ENCODE measurements around the gene MEIG1. TPM values are rescaled to one million over a fixed set of nuclear protein-coding genes. Genes with fewer than 3 reads are reported as not detected.
"Not testable (repeated sequence)": the region's sequence is repeated elsewhere in the genome, so short reads cannot be mapped to it uniquely, and the experiment has no call there.

Gene MEIG1
- total and polyA plus RNA-seq, 11 donors = 0.85 TPM; not detected in 10

DNA sequence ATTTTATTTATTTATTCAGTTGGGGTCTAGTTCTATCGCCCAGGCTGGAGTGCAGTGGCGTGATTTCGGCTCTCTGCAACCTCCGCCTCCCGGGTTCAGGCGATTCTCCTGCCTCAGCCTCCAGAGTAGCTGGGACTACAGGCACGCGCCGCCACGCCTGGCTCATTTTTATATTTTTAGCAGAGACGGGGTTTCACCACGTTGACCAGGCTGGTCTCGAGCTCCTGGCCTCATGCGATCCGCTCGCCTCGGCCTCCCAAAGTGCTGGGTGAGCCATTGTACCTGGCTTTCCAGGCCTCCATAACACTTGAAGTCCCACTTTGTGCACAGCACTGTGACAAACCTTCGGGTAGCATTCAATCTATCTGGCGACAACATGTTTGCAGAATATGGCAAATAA, 4.3 kb upstream of the MEIG1 start:
- Histone ChIP-seq H3K27me3 (no peaks in the 10 kb centered on the region), H3K4me1 (peaks cover 0 to 37% (median 18%) of the 10 kb centered on the region in 12 donors), H3K9me3 (no peaks in the 10 kb centered on the region), H3K36me3 (no peaks in the 10 kb centered on the region), H3K4me3 (peak overlapping the region in 4 of 12 donors; percentile 72 to 81 (median 78)), H3K27ac (peak overlapping the region in 4 of 12 donors; percentile 88 to 91 (median 90))
- TF ChIP-seq, protein P1, sequence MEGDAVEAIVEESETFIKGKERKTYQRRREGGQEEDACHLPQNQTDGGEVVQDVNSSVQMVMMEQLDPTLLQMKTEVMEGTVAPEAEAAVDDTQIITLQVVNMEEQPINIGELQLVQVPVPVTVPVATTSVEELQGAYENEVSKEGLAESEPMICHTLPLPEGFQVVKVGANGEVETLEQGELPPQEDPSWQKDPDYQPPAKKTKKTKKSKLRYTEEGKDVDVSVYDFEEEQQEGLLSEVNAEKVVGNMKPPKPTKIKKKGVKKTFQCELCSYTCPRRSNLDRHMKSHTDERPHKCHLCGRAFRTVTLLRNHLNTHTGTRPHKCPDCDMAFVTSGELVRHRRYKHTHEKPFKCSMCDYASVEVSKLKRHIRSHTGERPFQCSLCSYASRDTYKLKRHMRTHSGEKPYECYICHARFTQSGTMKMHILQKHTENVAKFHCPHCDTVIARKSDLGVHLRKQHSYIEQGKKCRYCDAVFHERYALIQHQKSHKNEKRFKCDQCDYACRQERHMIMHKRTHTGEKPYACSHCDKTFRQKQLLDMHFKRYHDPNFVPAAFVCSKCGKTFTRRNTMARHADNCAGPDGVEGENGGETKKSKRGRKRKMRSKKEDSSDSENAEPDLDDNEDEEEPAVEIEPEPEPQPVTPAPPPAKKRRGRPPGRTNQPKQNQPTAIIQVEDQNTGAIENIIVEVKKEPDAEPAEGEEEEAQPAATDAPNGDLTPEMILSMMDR (IDR thresholded peaks at IDR 0.05) = no peak
- TF ChIP-seq POLR2A (IDR thresholded peaks at IDR 0.05) = no peak
- intact Hi-C loops (cut with DNase I) = loop anchor here (2.0 to 10.0 kb wide), 9 partner anchors 76 to 340 kb away; partner anchors contain the start of genes RPP38 (in 8 of the 10), CDNF (in 4 of the 10), HSPA14 (in 4 of the 10) and MSANTD7 (in 4 of the 10)
- 93 to 96% (median 95%) methylated on average over 19 of the region's 19 CpGs for WGBS, 4 donors
- DNase-seq (no peak), ATAC-seq (no peak)

GRCh38 chr10:14958872-14959220, 342 bp upstream of the MEIG1 start:
- Histone ChIP-seq H3K4me1 (peaks cover 0 to 21% (median 6%) of the 10 kb centered on the region in 12 donors), H3K9me3 (no peaks in the 10 kb centered on the region), H3K36me3 (no peaks in the 10 kb centered on the region), H3K4me3 (peak overlapping the region; percentile 35 to 93 (median 74)), H3K27me3 (no peaks in the 10 kb centered on the region), H3K27ac (peak overlapping the region; percentile 76 to 99 (median 94))
- DNase-seq (no peak), ATAC-seq (no peak)
- intact Hi-C loops (cut with DNase I) = loop anchor here in 9 of 10 donors (1.0 to 10.0 kb wide), 8 partner anchors 81 to 344 kb away; partner anchors contain the start of genes RPP38 (in 8 of the 9), CDNF (in 3 of the 9), HSPA14 (in 3 of the 9) and MSANTD7 (in 3 of the 9)
- WGBS, 4 donors = 38 to 45% (median 41%) methylated on average over 12 of the region's 12 CpGs
- TF ChIP-seq, protein P1 (IDR thresholded peaks at IDR 0.05) = no peak
- no peak for TF ChIP-seq POLR2A (IDR thresholded peaks at IDR 0.05)

DNA sequence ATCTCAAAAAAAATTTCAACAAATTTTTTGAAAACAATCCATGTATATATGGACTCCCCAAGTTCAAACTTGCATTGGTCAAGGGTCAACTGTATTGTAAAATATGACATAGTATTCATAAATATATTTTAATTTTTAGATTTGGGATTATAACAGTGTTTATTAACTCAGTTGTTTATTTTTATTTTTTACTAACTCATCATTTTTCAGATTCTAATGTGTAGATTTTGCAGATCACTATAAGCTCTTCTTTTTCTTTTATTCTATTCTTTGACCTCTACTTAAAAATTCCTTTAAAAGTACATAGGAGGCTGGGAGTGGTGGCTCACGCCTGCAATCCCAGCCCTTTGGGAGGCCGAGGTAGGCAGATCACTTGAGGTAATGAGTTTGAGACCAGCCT, 8.7 kb downstream of the MEIG1 start:
- Histone ChIP-seq H3K27ac (no peak overlapping the region), H3K9me3 (no peaks in the 10 kb centered on the region), H3K36me3 (no peaks in the 10 kb centered on the region), H3K4me1 (no peaks in the 10 kb centered on the region), H3K4me3 (no peak overlapping the region), H3K27me3 (no peaks in the 10 kb centered on the region)
- TF ChIP-seq, protein P1 (IDR thresholded peaks at IDR 0.05) = no peak
- no peak for TF ChIP-seq POLR2A (IDR thresholded peaks at IDR 0.05)
- ATAC-seq (no peak), DNase-seq (no peak)
- intact Hi-C loops (cut with DNase I) = loop anchor here in 1 of 10 donors (10.0 kb wide), 1 partner anchor 117 kb away; the partner anchor contains the start of gene ACBD7
- 81 to 92% (median 85%) methylated on average over 2 of the region's 2 CpGs for WGBS, 4 donors

- TF ChIP-seq, protein P1 (IDR thresholded peaks at IDR 0.05) = peak; percentile 27 to 66 (median 53)
- no peak for TF ChIP-seq POLR2A (IDR thresholded peaks at IDR 0.05)
- DNase-seq (peak in 1 of 5 donors; percentile 36), ATAC-seq (no peak)
- no peaks in the 10 kb centered on the region for H3K36me3 ChIP-seq
- peaks cover 0 to 16% (median 0%) of the 10 kb centered on the region in 9 donors for H3K27me3 ChIP-seq
- intact Hi-C loops (cut with DNase I) = loop anchor here in 3 of 10 donors (5.0 to 10.0 kb wide), 2 partner anchors 435 to 467 kb away; no protein-coding TSS in a partner anchor
- H3K4me1 ChIP-seq = no peaks in the 10 kb centered on the region
- 50 to 59% (median 58%) methylated on average over 4 of the region's 4 CpGs for WGBS, 4 donors
- no peak overlapping the region for H3K27ac ChIP-seq
- H3K9me3 ChIP-seq = no peaks in the 10 kb centered on the region
- H3K4me3 ChIP-seq = no peak overlapping the region
Measured at GRCh38 chr10:14971867-14972448, 12.8 kb downstream of the MEIG1 start.

- H3K4me3 ChIP-seq, H3K4me1 ChIP-seq, DNase-seq, H3K36me3 ChIP-seq, ATAC-seq, H3K9me3 ChIP-seq, H3K27ac ChIP-seq: not testable (repeated sequence)
- intact Hi-C loops (cut with DNase I) = loop anchor here in 3 of 10 donors (5.0 to 10.0 kb wide), 2 partner anchors 437 to 470 kb away; no protein-coding TSS in a partner anchor
- WGBS, 4 donors = 25 to 60% (median 48%) methylated on average over 15 of the region's 15 CpGs
- H3K27me3 ChIP-seq = peaks cover 0 to 16% (median 0%) of the 10 kb centered on the region in 9 donors
Measured at GRCh38 chr10:14974153-14974998, 15.2 kb downstream of the MEIG1 start.
